Common myeloid progenitor, CD34-positive (primary cell): ENCODE measurements around the gene CDIPT.

Source experiments
- CTCF ChIA-PET: fragments of 350-600 bp; sonication (Branson Sonifier 250); formaldehyde crosslinking; loops from one replicate; lab custom pipeline; 2021; ENCODE audit warnings: antibody characterized with exemption; lab: Charles Lee
- POLR2A ChIA-PET: fragments of 350-600 bp; sonication (Branson Sonifier 250); formaldehyde crosslinking; loops from one replicate; lab custom pipeline; 2021; ENCODE audit warnings: antibody characterized with exemption; lab: Charles Lee
- DNase-seq, 3 donors: peaks; one replicate each; pipeline versions ENCODE4 v3.0.0 to v3.0.0-alpha.2; 2013
- H3K27ac ChIP-seq, 2 experiments: 1 replicate in 1 of 2; 2 replicates in 1 of 2; pipeline ENCODE4 v1.7.0; 2013; ENCODE audit warnings: inconsistent platforms in 2 of 2, low read length in 2 of 2, mild to moderate bottlenecking in 2 of 2, low read depth in 1 of 2, moderate library complexity in 1 of 2; ENCODE audit not compliant: severe bottlenecking in 2 of 2, insufficient read depth in 1 of 2, poor library complexity in 1 of 2
- H3K27me3 ChIP-seq, 5 experiments: replicated peaks in 2 of 5; 1 replicate in 3 of 5; 2 replicates in 2 of 5; pipeline versions ENCODE4 v1.6.1 to v1.7.0; 2013; ENCODE audit warnings: low read length in 4 of 5, mild to moderate bottlenecking in 2 of 5, moderate library complexity in 2 of 5, inconsistent platforms in 1 of 5; ENCODE audit not compliant: insufficient read depth in 5 of 5, control insufficient read depth in 4 of 5
- H3K36me3 ChIP-seq, 4 experiments: 1 replicate in 2 of 4; 2 replicates in 2 of 4; pipeline versions ENCODE4 v1.6.1 to v1.7.0; 2013; ENCODE audit warnings: low read length in 3 of 4, control low read depth in 1 of 4, mild to moderate bottlenecking in 1 of 4; ENCODE audit not compliant: control insufficient read depth in 4 of 4, insufficient read depth in 4 of 4
- H3K4me1 ChIP-seq, 4 experiments: 1 replicate in 3 of 4; 2 replicates in 1 of 4; pipeline versions ENCODE4 v1.6.1 to v1.7.1; 2013; ENCODE audit warnings: low read length in 3 of 4, mild to moderate bottlenecking in 3 of 4, control low read depth in 1 of 4, inconsistent platforms in 1 of 4, moderate library complexity in 1 of 4; ENCODE audit not compliant: control insufficient read depth in 4 of 4, insufficient read depth in 4 of 4; ENCODE audit errors: control extremely low read depth in 1 of 4
- H3K4me3 ChIP-seq, 7 experiments: 1 replicate in 4 of 7; 2 replicates in 3 of 7; pipeline versions ENCODE4 v1.5.1 to v1.7.0; 2013; ENCODE audit warnings: mild to moderate bottlenecking in 7 of 7, low read length in 6 of 7, moderate library complexity in 6 of 7, inconsistent platforms in 2 of 7, low read depth in 2 of 7, control low read depth in 1 of 7; ENCODE audit not compliant: insufficient read depth in 4 of 7, control insufficient read depth in 1 of 7; ENCODE audit errors: extremely low read depth in 1 of 7
- H3K9me3 ChIP-seq, 5 experiments: 1 replicate in 4 of 5; 2 replicates in 1 of 5; pipeline versions ENCODE4 v1.6.1 to v1.7.1; 2013; ENCODE audit warnings: low read length in 4 of 5, mild to moderate bottlenecking in 2 of 5, inconsistent platforms in 1 of 5, low read depth in 1 of 5, moderate library complexity in 1 of 5; ENCODE audit not compliant: control insufficient read depth in 4 of 5, insufficient read depth in 2 of 5; ENCODE audit errors: control extremely low read depth in 1 of 5
- WGBS: methylation state at CpG from one replicate; pipeline ENCODE4 v1.1.5; 2013; ENCODE audit not compliant: insufficient coverage; 5-methylcytosine and 5-hydroxymethylcytosine counted together

Gene CDIPT

GRCh38 chr16:29883987-29884386, 21.0 kb upstream of the CDIPT start:
- Histone ChIP-seq H3K4me1 (no peaks in the 10 kb centered on the region), H3K9me3 (no peaks in the 10 kb centered on the region), H3K36me3 (no peaks in the 10 kb centered on the region), H3K27me3 (peaks cover 0 to 1% (median 0%) of the 10 kb centered on the region in 5 experiments), H3K4me3 (no peak overlapping the region), H3K27ac (no peak overlapping the region)
- 96% methylated on average over 6 of the region's 6 CpGs for whole genome bisulfite sequencing
- ChIA-PET POLR2A (no interaction called here), CTCF (interaction anchor here (0.9 kb wide), 1 partner anchor 36 kb away, joined by 3 read pairs; no protein-coding TSS in a partner anchor)
- no peak for DNase-seq

GRCh38 chr16:29881050-29881449, 18.0 kb upstream of the CDIPT start:
- ChIA-PET CTCF (no interaction called here), POLR2A (no interaction called here)
- no peak for DNase-seq
- 100% methylated on average over 3 of the region's 3 CpGs for WGBS
- Histone ChIP-seq H3K27me3 (peaks cover 0 to 23% (median 10%) of the 10 kb centered on the region in 5 experiments), H3K27ac (no peak overlapping the region), H3K9me3 (peaks cover 0 to 6% (median 0%) of the 10 kb centered on the region in 5 experiments), H3K36me3 (no peaks in the 10 kb centered on the region), H3K4me3 (no peak overlapping the region), H3K4me1 (peaks cover 0 to 12% (median 7%) of the 10 kb centered on the region in 4 experiments)

GRCh38 chr16:29878172-29878571, 15.1 kb upstream of the CDIPT start:
- DNase-seq: no peak
- Histone ChIP-seq H3K4me3 (no peak overlapping the region), H3K4me1 (peaks cover 0 to 12% (median 7%) of the 10 kb centered on the region in 4 experiments), H3K27me3 (peaks cover 0 to 37% (median 15%) of the 10 kb centered on the region in 5 experiments), H3K36me3 (no peaks in the 10 kb centered on the region), H3K27ac (no peak overlapping the region), H3K9me3 (peaks cover 0 to 6% (median 0%) of the 10 kb centered on the region in 5 experiments)
- POLR2A ChIA-PET: no interaction called here
- CTCF ChIA-PET: interaction anchor here (0.7 kb wide), 1 partner anchor 30 kb away, joined by 3 read pairs; no protein-coding TSS in a partner anchor
- 93% methylated on average over 11 of the region's 14 CpGs for WGBS

GRCh38 chr16:29877266-29877961, 14.4 kb upstream of the CDIPT start:
- CTCF ChIA-PET: interaction anchor here (0.6 to 1.3 kb wide), 3 partner anchors 17 to 29 kb away, joined by 3 read pairs; partner anchors contain the start of genes ASPHD1 and SEZ6L2
- Histone ChIP-seq H3K4me1 (peaks cover 0 to 12% (median 7%) of the 10 kb centered on the region in 4 experiments), H3K9me3 (peaks cover 0 to 6% (median 0%) of the 10 kb centered on the region in 5 experiments), H3K4me3 (peak overlapping the region in 3 of 7 experiments; percentile 46 to 59 (median 56)), H3K36me3 (no peaks in the 10 kb centered on the region), H3K27me3 (peaks cover 0 to 37% (median 15%) of the 10 kb centered on the region in 5 experiments), H3K27ac (no peak overlapping the region)
- WGBS: 18% methylated on average over 27 of the region's 28 CpGs
- DNase-seq: peak; percentile 82 to 92 (median 91)
- POLR2A ChIA-PET: interaction anchor here (0.5 kb wide), 1 partner anchor 249 kb away, joined by 3 read pairs; no protein-coding TSS in a partner anchor

GRCh38 chr16:29876594-29877249, 13.7 kb upstream of the CDIPT start:
- H3K27ac ChIP-seq: no peak overlapping the region
- H3K27me3 ChIP-seq: peaks cover 0 to 37% (median 15%) of the 10 kb centered on the region in 5 experiments
- peaks cover 0 to 6% (median 0%) of the 10 kb centered on the region in 5 experiments for H3K9me3 ChIP-seq
- H3K4me3 ChIP-seq: peak overlapping the region in 3 of 7 experiments; percentile 46 to 59 (median 56)
- ChIA-PET POLR2A (no interaction called here), CTCF (interaction anchor here (1.3 kb wide), 1 partner anchor 23 kb away, joined by 3 read pairs; the partner anchor contains the start of genes ASPHD1 and SEZ6L2)
- 5% methylated on average over 43 of the region's 45 CpGs for WGBS
- peak in 1 of 3 donors; percentile 12 for DNase-seq
- H3K36me3 ChIP-seq: no peaks in the 10 kb centered on the region
- peaks cover 0 to 12% (median 7%) of the 10 kb centered on the region in 4 experiments for H3K4me1 ChIP-seq

GRCh38 chr16:29876217-29876593, 13.2 kb upstream of the CDIPT start:
- DNase-seq: no peak
- peaks cover 0 to 12% (median 7%) of the 10 kb centered on the region in 4 experiments for H3K4me1 ChIP-seq
- CTCF ChIA-PET: no interaction called here
- H3K9me3 ChIP-seq: peaks cover 0 to 6% (median 0%) of the 10 kb centered on the region in 5 experiments
- WGBS: 24% methylated on average over 17 of the region's 18 CpGs
- H3K27me3 ChIP-seq: peaks cover 0 to 37% (median 15%) of the 10 kb centered on the region in 5 experiments
- H3K36me3 ChIP-seq: no peaks in the 10 kb centered on the region
- H3K27ac ChIP-seq: no peak overlapping the region
- POLR2A ChIA-PET: no interaction called here
- H3K4me3 ChIP-seq: peak overlapping the region in 2 of 7 experiments; percentile 46 to 59
